Germinal center (tissue), 1 donor: ENCODE measurements around the gene BPI.
"Not testable (repeated sequence)": the region's sequence is repeated elsewhere in the genome, so short reads cannot be mapped to it uniquely, and the experiment has no call there.

Experiments
- DNase-seq: peaks from one replicate; pipeline ENCODE4 v3.0.0; 2012; ENCODE audit warnings: mixed read lengths, low spot score

Gene BPI

DNA sequence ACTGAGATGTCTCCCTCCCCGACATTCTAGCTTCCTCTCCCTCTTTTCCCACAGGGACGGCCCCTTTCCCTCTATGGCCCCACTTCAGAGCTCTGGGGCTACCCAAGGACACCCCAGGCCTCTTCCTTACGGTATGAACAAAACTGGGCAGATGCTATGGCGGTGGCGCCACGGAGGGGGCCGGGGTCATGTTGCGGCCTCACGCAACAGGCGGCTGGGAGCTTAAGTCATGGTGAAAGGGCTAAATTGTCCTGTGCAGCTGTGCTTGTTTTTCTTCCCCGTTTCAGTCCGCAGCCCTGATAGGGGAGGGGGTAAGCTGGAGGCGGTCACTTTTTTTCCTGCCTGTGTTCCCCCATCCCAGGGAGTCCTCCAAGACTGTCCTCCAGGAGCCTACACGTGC is 25.8 kb upstream of the BPI start:
- DNase-seq = no peak

DNA sequence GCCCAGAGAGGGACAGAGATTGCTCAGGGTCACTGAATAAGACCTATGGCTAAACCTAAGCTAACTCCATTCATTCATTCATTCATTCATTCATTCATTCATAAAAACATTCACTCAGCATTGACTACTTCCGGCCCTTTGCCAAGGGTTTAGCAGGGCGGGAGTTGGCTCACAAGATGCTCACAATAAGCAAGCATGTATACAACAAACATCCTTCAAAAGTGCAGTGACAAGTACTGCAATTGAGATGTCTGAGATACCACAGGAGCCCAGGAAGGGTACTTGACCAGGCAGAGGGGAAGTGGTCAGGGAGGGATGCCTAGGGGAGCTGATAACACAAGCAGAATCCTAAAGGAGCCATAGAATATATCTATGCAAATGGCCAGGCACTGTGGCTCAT is 25.2 kb upstream of the BPI start:
- DNase-seq = no peak

DNA sequence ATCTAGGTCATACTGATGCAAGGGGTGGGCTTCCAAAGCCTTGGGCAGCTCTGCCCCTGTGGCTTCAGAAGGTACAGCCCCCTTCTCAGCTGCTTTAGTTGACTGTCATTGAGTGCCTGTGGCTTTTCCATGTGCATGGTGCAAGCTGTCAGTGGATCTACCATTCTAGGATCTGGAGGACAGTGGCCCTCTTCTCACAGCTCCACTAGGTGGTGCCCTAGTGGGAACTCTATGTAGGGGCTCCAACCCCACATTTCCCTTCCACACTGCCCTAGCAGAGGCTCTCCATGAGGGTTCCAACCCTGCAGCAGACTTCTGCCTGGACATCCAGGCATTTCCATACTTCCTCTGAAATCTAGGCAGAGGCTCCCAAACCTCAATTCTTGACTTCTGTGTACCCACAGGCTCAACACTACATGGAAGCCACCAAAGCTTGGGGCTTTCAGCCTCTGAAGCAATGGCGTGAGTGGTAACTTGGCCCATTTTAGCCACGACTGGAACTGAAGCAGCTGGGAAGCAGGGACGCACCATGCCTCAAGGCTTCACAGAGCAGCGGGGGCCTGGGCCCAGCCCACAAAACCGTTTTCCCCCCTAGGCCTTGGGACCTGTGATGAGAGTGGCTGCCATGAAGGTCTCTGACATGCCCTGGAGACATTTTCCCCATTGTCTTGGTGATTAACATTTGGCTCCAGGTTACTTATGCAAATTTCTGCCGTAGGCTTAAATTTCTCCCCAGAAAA is 22.6 kb upstream of the BPI start:
- not testable (repeated sequence) for DNase-seq

DNA sequence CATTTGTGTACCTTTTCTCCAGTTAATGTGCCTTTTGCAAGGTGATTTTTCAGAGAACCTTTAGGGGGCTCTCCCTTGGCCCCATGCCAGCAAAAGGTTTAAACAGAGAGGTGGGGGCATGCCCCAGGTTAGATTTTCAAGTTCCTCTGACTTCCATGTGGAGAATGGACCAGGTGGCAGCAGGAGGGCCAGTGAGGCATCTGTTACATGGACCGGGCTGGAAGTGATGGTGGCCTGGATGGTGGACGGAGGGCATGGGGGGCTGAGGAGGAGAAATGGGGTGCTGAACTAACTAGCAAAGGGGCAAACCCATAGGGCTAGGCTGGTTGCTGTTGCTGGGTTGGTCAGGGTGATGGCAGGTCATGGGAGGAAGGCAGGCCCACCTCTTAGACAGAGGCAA is 20.7 kb upstream of the BPI start:
- DNase-seq = no peak

DNA sequence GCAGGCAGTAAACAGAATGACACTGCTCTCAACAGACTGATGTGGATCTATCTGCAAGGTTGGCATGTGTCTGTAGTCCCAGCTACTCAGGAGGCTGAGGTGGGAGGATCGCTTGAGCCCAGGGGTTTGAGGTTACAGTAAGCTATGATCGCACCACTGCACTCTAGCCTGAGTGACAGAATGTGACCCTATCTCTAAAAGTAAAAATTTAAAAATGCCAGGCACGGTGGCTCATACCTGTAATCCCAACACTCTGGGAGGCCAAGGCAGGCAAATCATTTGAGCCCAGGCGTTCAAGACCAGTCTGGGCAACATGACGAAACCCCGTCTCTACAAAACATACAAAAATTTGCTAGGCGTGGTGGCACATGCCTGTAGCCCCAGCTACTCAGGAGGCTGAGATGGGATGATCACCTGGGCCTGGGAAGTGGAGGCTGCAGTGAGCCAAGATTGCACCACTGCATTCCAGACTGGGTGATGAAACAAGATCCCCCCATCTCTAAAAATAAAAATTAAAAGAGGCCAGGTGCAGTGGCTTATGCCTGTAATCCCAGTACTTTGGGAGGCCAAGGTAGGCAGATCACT is 19.8 kb upstream of the BPI start:
- DNase-seq = not testable (repeated sequence)

DNA sequence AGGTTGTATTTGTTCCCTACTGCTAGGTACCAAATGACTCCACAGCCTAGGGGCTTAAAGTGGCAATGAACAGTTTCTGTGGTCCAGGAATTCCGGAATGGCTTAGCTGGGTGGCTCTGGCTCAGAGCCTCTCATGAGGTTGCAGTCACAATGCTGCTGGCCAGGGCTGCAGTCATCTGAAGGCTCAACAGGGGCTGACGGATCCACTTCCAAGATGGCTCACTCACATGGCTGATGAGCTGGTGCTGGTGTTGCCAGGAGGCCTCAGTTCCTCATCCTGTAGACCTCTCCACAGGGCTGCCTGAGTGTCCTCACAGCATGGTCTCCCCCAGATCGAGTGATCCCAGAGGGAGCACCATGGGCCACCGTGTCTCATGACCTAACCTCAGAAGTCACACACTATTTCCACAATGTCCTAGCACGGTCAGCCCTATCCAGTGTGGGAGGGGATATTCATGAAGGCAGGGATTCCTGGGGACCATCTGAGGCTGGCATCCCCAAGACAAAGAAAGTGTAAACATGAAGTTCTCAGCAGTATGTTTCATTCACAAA is 19.0 kb upstream of the BPI start:
- no peak for DNase-seq

DNA sequence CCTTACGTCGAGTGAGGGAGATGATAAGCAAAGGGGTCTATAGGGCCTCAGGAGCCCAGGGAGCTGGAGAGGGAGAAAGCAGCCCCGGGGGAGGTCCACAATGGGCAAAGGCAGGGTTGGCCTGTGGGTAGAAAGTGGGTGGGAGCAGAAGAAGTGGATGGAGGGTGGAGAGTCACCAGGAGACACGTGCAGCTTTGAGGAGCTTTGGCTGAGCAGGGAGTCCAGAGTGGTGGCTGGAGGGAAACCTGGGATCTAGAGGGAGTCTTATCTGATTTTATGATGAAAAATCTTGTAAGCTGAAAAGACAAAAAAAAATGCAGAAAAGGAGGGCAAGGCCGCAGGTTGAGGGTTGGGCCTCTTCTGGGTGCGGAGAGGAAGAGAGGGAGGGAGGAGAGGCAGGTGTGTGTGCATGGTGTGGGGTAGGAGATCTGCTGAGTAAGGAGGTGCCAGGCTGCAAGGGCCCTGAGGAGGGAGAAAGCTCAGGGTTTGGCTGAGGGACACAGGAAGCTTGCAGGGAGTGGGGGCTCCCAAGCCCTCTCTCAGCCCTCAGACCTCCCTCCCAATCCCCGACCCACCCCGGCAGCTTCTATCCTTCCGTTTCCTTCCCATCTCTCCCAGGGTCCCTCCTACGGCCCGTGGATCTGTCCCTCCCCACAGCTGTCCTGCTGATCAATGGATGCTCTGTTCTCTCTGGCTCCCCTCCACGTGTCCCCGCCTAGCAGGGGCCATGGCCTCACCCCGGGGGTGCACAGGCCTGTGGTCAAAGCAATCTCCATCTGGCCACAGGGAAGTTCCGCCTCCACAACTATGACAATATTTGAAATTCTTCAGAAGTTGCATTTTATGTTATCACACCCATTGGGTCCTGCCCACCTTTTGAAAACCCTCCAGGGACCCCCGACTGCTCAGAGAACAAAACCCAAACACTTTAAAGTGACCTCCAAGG is 17.1 kb upstream of the BPI start:
- no peak for DNase-seq

DNA sequence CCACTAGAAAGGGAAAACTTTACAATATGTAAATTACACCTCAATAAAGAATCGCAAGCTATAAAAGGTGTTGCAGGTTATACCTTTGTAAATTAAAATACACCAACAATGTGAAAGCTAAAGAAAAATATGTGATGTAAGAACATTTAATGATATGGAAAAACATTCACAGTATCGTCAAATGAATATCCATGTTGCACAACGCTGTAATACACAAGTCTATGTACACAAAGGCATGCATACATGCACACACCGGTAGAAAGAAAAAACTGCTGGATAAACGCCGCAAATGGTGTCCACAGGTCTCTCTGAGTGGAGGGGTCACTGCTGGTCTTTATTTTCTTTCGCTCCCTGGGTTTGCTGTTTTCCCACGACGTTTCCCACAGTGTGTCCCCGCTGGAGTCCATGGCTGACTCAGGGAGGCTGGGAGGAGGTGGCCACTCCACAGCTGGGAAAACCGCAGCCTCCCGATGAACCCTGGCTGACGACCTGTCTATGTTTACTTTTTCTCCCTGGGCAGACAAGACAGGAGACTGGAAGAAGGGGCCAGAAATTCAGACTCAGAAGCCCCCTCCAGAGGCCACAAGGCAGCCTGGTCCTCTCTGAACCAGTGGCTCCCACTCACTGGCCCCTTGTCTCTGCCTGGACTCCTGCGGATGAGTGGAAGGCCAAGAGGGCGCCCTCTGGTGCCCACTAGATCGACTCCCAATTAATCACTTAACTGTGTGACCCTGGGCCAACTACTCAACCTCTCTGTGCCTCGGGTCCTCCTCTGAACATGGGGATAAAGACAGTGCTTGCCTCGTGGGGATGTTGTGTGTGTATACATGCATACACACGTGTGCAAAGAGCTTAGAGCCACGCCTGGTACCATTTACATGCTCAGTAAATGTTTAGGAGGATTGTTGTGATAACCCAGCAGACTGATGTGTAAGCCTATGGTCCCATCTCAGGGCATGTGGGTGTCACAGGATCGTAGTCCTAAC is 12.8 kb upstream of the BPI start:
- no peak for DNase-seq

DNA sequence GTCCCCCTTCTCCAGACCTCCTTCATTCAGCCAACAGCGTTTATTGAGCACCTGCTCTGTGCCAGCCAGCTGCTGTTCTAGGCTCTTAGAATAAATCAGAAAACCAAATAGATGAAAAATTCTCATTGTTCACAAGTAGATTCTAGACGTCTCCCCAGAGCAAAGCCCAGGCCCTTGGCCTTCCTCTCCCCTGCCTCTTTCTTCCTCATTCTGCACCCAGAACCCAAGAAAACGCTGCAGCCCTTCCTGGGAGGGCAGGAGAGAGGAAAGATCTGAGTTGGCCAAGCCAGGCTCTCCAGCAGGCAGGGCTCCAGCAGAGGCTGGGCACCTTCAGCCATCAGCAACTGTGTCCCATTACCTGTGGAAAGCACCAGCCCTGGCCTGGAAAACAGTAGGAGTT is 12.0 kb upstream of the BPI start:
- DNase-seq = no peak

DNA sequence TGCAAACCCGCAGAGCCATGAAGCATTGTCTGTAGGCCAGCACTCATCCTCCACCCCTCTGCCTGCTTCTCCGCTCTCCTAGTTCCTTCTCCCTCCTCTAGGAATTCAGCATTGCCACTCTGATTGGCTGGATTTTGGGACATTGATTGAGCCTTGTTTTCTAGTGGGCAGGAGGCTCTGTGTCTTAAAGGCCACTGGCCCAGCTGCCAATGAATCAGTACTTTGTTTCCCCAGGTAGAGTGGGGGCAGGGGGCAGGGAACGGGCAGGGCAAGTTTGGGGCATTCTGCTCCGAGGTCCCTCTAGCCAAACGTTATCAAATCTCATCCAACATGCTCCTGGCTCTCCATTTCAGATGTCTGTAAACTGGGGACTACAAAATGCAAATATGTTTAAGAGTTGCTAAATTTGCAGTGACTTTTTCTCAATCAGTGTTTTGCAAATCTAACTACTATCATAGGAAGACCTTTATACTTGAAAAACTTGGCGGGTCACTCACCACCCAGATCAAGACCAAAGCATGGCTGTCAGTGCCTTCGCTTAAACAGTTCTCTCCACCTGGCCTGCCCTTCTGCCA is 10.4 kb upstream of the BPI start:
- DNase-seq = no peak

DNA sequence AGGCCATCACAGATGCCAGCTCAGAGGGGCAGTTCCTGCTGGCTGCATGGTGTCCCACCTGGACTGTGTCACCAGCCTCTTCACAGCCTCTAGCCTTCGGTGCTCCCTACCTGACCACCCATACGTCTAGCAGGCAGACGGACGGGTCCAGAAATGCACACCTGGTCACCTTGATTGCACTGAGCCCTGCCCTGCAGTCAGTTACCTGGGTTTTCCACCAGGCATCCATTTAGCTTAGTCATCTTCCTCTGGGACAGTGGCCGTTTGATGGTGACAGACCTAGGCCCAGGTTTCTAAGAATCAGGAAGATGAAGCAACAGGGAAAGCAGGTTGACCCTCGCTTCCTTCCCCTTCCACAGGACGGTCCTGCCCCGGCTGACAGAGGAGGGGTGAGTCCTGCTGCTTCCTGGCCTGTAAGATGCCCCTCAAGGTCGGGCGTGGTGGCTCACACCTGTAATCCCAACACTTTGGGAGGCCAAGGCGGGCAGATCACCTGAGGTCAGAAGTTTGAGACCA is 9.8 kb upstream of the BPI start:
- no peak for DNase-seq

DNA sequence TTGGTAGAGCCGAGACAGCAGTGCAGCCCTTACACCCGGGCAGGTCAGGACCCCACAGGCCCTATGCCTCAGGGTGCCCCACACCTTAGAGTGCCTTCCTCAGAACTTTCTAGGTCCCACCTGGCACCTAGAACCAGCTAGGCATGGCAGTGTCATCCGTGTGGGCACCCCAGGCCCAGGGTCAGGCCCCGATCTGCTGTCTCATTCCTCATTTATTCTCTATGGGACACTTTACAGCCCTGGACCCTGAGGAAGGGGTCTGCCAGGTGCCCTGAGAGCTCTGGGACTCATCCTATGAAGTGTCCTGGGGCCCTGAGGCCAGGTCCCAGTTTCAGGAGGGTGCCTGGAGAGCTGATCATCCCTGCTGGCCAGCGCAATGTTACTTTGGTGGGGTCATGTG is 8.1 kb upstream of the BPI start:
- DNase-seq = no peak

DNA sequence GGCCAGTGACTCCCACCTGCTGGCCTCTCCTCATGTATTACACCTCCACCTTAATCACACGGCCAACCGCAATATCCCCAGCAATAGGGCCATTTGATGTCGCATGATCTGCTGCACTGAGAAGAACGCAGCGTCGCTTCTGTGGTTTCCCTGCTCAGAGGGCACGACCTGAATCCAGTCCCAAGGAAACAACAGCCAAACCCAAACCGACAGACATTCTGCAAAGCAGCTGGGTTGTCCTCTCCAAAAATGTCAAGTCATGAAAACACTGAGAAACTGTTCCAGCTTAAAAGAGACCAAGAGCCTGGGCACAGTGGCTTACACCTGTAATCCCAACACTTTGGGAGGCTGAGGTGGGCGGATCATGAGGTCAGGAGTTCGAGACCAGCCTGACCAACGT is 7.5 kb upstream of the BPI start:
- no peak for DNase-seq

DNA sequence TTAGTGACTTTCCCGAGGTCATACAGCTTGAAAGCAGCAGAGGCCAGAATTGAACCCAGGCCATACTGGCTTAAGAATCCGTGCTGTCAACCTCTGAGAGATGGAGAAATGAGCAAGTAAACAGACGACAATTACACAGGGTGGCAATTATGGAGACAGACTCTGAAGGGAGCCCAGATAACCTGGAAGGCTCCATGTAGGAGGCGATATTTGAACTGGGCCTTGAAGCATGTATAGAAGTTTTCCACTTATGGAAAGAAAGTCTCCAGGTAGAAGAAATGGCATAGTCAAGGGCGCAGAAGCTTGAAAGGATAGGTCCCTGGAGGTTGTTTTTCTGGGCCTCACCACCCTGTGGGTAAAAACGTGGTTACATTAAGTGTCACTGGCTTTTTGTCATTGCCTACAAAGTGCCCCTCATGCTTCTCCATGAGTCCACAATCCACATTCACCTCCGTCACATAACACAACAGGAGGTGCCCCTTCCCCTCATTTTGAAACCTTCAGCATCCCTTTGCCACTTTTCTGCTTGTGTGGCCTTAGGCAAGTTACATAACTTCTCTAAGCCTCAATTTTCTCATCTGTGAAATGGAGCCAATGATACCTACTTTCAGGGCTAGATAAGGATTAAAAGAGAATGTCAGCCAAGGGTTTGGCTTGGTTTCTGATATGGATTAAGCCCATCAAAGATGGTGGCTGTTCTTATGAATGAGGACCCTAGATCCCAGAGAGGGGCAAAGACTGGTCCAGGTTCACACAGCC is 5.9 kb upstream of the BPI start:
- DNase-seq = no peak

DNA sequence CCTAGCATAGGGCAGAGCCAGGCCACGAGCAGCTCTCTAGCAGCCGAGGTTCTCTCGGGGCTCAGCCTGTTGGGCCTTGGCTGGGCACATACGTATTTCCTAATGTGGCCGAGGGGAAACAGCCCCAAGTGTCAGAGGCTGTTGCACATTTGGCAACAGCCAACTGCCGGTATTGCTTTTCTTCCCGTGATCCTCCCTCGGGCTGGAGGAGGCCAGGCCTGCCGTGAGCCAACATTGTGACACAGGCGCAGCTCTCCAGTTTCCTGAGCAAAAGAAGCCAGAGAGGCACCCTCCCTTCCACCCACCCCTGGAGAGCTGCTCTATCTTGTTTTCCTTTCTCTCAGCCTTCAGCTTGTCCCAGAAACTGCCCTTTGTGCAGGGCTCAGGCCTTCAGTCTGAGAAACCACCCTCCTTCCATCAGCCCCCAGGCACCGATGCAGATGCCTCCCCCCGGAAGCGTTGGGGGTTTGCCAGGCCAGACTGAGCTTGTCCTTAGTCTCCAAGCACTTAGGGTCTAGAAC is 5.1 kb upstream of the BPI start:
- no peak for DNase-seq

DNA sequence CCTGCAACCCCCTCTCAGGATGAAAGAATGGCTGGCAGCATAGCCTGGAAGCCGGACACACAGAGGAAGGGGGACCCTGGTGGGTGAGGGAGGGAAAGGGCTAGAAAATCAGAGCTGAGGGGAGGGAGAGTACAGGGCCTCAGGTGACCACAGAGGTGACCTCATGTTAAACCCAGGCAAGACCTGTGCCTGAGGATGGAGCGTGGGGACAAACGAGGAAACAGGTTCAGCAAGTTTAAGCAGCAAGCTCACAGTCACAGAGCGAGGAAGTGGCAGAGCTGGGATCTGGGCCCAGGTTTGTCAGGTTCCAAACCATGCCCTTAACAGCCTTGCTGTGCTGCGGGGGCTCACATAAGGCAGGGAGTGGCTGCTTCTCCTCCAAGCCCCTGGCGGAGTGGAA is 4.0 kb upstream of the BPI start:
- no peak for DNase-seq

DNA sequence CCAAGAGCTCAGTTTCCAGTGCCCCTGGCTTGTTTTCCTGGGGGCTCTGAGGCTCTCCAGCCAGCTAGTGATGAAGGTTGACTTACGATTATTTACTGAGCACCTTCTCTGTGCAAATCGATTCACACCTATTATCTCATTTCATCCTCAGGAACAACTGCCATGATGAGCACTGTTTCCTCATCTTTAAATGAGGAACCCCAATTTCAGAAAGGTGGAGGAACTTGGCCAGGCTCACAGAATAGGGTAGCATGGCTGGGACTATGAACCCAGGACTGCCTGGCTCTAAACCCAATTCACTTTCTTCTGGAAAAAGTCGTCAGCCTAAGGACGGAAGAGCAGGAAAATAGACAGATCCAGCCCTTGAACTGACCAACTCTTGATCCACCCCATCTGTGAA is 3.5 kb upstream of the BPI start:
- no peak for DNase-seq

DNA sequence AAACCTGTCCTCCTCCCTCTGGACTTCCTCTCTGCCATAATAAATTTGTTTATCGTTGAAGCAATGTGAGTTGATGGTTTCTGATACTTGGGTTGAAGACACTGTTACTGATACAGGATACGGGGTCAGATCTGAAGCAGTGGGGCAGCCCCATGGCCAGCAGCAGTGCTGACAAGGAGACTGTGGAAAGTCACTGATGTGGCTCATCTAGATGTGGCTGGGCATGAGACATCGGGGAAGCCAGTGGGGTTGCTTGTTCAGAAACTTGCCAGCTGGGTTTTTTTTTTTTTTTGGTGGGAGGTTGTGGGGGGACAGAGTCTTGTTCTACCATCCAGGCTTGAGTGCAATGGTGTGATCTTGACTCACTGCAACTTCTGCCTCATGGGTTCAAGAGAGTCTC is 2.6 kb upstream of the BPI start:
- no peak for DNase-seq

DNA sequence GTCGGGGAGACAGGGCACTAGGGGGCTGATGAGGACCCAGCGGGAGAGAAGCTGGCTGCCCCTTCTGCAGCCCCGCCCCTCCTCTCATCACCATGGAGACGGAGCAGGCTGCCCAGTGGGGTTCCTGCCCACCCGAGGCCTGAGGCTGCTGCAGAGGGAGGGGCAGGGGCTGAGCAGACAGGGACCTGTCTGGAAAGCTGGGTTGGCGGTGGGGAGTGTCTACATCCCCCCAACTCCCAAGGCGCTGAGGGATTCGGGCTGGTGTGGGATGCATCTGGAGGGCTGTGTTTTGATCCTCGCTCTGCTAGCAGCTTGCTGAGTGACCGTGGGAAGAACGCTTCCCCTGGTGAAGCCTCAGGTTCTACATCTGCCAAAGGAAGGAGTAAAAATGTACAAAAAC is 1.2 kb upstream of the BPI start:
- no peak for DNase-seq
